Measurements from ENCODE around the gene SCARB1. TPM values are rescaled to one million over a fixed set of nuclear protein-coding genes. Genes with fewer than 3 reads are reported as not detected.
A peak's percentile ranks its signal among the peaks of the same experiment; 100 is the strongest.

The SCARB1 gene
- total and polyA plus RNA-seq, 2 experiments from 2014 or later = 50.4 to 90.0 TPM

- no peak for DNase-seq (ENCODE audit: low spot score)
- no peaks in the 10 kb centered on the region for H3K27me3 ChIP-seq
- no peaks in the 10 kb centered on the region for H3K9me3 ChIP-seq (ENCODE audit: low read depth)
- H3K27ac ChIP-seq = no peak overlapping the region
- peak overlapping the region; percentile 52 for H3K4me2 ChIP-seq
- 57% methylated on average over 18 of the region's 18 CpGs for WGBS (ENCODE audit: low lambda C conversion rate, missing lambda C conversion rate)
- H3K4me1 ChIP-seq (ENCODE audit: insufficient read depth) = peaks cover 12% of the 10 kb centered on the region
- no peaks in the 10 kb centered on the region for H3K79me2 ChIP-seq
- no peaks in the 10 kb centered on the region for H3K9me2 ChIP-seq (replicated peaks; ENCODE audit: insufficient read depth)
- no peak overlapping the region for H3K4me3 ChIP-seq
- TF ChIP-seq CTCF (IDR thresholded peaks at IDR 0.05; ENCODE audit: poor library complexity) (peak; percentile 25), EZH2 (IDR thresholded peaks at IDR 0.05; ENCODE audit: borderline replicate concordance) (no peak), EZH2phosphoT487 (IDR thresholded peaks at IDR 0.05; ENCODE audit: low read depth, severe bottlenecking, unreplicated experiment) (no peak)
- no peaks in the 10 kb centered on the region for H4K20me1 ChIP-seq (ENCODE audit: insufficient read depth, poor library complexity, severe bottlenecking)
- no peaks in the 10 kb centered on the region for H3K36me3 ChIP-seq (replicated peaks; ENCODE audit: insufficient read depth, low read depth)
- no peak overlapping the region for H2AFZ ChIP-seq
These were observed 34.7 kb upstream of the SCARB1 start for GRCh38 chr12:124898200-124898922.

GRCh38 chr12:124896461-124896860 is 32.8 kb upstream of the SCARB1 start:
- H2AFZ ChIP-seq = no peak overlapping the region
- no peaks in the 10 kb centered on the region for H3K27me3 ChIP-seq
- no peaks in the 10 kb centered on the region for H3K9me2 ChIP-seq (replicated peaks; ENCODE audit: insufficient read depth)
- H3K4me3 ChIP-seq = no peak overlapping the region
- peaks cover 12% of the 10 kb centered on the region for H3K4me1 ChIP-seq (ENCODE audit: insufficient read depth)
- H3K79me2 ChIP-seq = no peaks in the 10 kb centered on the region
- H3K36me3 ChIP-seq (replicated peaks; ENCODE audit: insufficient read depth, low read depth) = no peaks in the 10 kb centered on the region
- no peak overlapping the region for H3K27ac ChIP-seq
- H4K20me1 ChIP-seq (ENCODE audit: insufficient read depth, poor library complexity, severe bottlenecking) = no peaks in the 10 kb centered on the region
- DNase-seq (ENCODE audit: low spot score) = no peak
- WGBS (ENCODE audit: low lambda C conversion rate, missing lambda C conversion rate) = 93% methylated on average over 5 of the region's 5 CpGs
- TF ChIP-seq EZH2phosphoT487 (IDR thresholded peaks at IDR 0.05; ENCODE audit: low read depth, severe bottlenecking, unreplicated experiment) (no peak), EZH2 (IDR thresholded peaks at IDR 0.05; ENCODE audit: borderline replicate concordance) (no peak), CTCF (IDR thresholded peaks at IDR 0.05; ENCODE audit: poor library complexity) (no peak)
- H3K9me3 ChIP-seq (ENCODE audit: low read depth) = no peaks in the 10 kb centered on the region
- H3K4me2 ChIP-seq = no peak overlapping the region

- no peak overlapping the region for H3K4me2 ChIP-seq
- no peaks in the 10 kb centered on the region for H3K27me3 ChIP-seq
- no peak for DNase-seq (ENCODE audit: low spot score)
- H3K4me1 ChIP-seq (ENCODE audit: insufficient read depth) = no peaks in the 10 kb centered on the region
- no peaks in the 10 kb centered on the region for H3K9me2 ChIP-seq (replicated peaks; ENCODE audit: insufficient read depth)
- TF ChIP-seq EZH2 (IDR thresholded peaks at IDR 0.05; ENCODE audit: borderline replicate concordance) (no peak), CTCF (IDR thresholded peaks at IDR 0.05; ENCODE audit: poor library complexity) (no peak), EZH2phosphoT487 (IDR thresholded peaks at IDR 0.05; ENCODE audit: low read depth, severe bottlenecking, unreplicated experiment) (no peak)
- H2AFZ ChIP-seq = no peak overlapping the region
- 97% methylated on average over 9 of the region's 9 CpGs for WGBS (ENCODE audit: low lambda C conversion rate, missing lambda C conversion rate)
- no peak overlapping the region for H3K27ac ChIP-seq
- no peaks in the 10 kb centered on the region for H4K20me1 ChIP-seq (ENCODE audit: insufficient read depth, poor library complexity, severe bottlenecking)
- no peaks in the 10 kb centered on the region for H3K36me3 ChIP-seq (replicated peaks; ENCODE audit: insufficient read depth, low read depth)
- H3K4me3 ChIP-seq = no peak overlapping the region
- no peaks in the 10 kb centered on the region for H3K9me3 ChIP-seq (ENCODE audit: low read depth)
- H3K79me2 ChIP-seq = no peaks in the 10 kb centered on the region
These were observed 30.3 kb upstream of the SCARB1 start for GRCh38 chr12:124893792-124894516.
